GM18868 (cell line): ENCODE data around the gene SHCBP1.

ENCODE experiments used
- ATAC-seq: cut with Tn5 transposase; IDR thresholded peaks from one replicate; pipeline ENCODE4 v1.9.1; 2021; ENCODE audit warnings: mild to moderate bottlenecking, moderate library complexity; ENCODE audit not compliant: unreplicated experiment

The SHCBP1 gene

GRCh38 chr16:46618516-46618915 is 2.7 kb downstream of the SHCBP1 start:
- ATAC-seq, result no peak

GRCh38 chr16:46614006-46614405 is 7.2 kb downstream of the SHCBP1 start:
- no peak for ATAC-seq

- no peak for ATAC-seq
Measured at GRCh38 chr16:46613352-46613751, 7.8 kb downstream of the SHCBP1 start.

GRCh38 chr16:46612121-46612520 is 9.1 kb downstream of the SHCBP1 start:
- ATAC-seq, result peak; percentile 81

- ATAC-seq, result no peak
Measured at GRCh38 chr16:46607529-46607928, 13.7 kb downstream of the SHCBP1 start.

GRCh38 chr16:46606231-46606630 is 14.9 kb downstream of the SHCBP1 start:
- ATAC-seq, result no peak

- ATAC-seq, result no peak
Measured at GRCh38 chr16:46591257-46591656, 29.9 kb downstream of the SHCBP1 start.

- no peak for ATAC-seq
Measured at GRCh38 chr16:46586011-46586577, 35.1 kb downstream of the SHCBP1 start.

GRCh38 chr16:46583036-46583435 is 38.1 kb downstream of the SHCBP1 start:
- no peak for ATAC-seq

- ATAC-seq, result no peak
Measured at GRCh38 chr16:46582313-46582712, 38.9 kb downstream of the SHCBP1 start.

- ATAC-seq, result no peak
Measured at GRCh38 chr16:46577988-46578579, 43.1 kb downstream of the SHCBP1 start.

- ATAC-seq, result no peak
Measured at GRCh38 chr16:46573834-46574159, 47.4 kb downstream of the SHCBP1 start.

GRCh38 chr16:46573008-46573833 is 48.0 kb downstream of the SHCBP1 start:
- ATAC-seq, result no peak

- no peak for ATAC-seq
Measured at GRCh38 chr16:46569231-46569735, 51.9 kb downstream of the SHCBP1 start.

- ATAC-seq, result no peak
Measured at GRCh38 chr16:46568472-46569230, 52.5 kb downstream of the SHCBP1 start.

GRCh38 chr16:46562979-46563378 is 58.2 kb downstream of the SHCBP1 start:
- no peak for ATAC-seq

- no peak for ATAC-seq
Measured at GRCh38 chr16:46558018-46558417, 63.2 kb downstream of the SHCBP1 start.

- ATAC-seq, result no peak
Measured at GRCh38 chr16:46555951-46556350, 65.2 kb downstream of the SHCBP1 start.

GRCh38 chr16:46554435-46554834 is 66.7 kb downstream of the SHCBP1 start:
- peak; percentile 72 for ATAC-seq

GRCh38 chr16:46549477-46549876 is 71.7 kb downstream of the SHCBP1 start:
- ATAC-seq, result no peak
